SK-N-SH (cell line): Measurements from ENCODE around the gene FAM184A.

Experiments used
- EP300 ChIP-seq, 2 experiments: IDR thresholded peaks; 2 replicates each; pipeline versions ENCODE4 v1.4.0 to v1.6.1; 2012; ENCODE audit warnings: borderline replicate concordance in 1 of 2, low read depth in 1 of 2, low read length in 1 of 2
- EZH2phosphoT487 ChIP-seq: fragments of 200-600 bp; sonication (generic); IDR thresholded peaks from 2 replicates; pipeline ENCODE4 v1.6.1; 2017; ENCODE audit warnings: low read depth, mixed run types, mild to moderate bottlenecking, antibody characterized with exemption, moderate library complexity, borderline replicate concordance
- FOXJ3 ChIP-seq: sonication (generic); formaldehyde crosslinking; IDR thresholded peaks from 2 replicates; pipeline ENCODE4 v1.5.1; 2020; ENCODE audit warnings: mild to moderate bottlenecking, missing genetic modification reagents
- GABPA ChIP-seq: IDR thresholded peaks from 2 replicates; pipeline ENCODE4 v1.4.0; 2012; ENCODE audit warnings: low read depth, mild to moderate bottlenecking
- GATA2 ChIP-seq: sonication (generic); formaldehyde crosslinking; IDR thresholded peaks from 2 replicates; pipeline ENCODE4 v1.5.0; 2020; ENCODE audit warnings: mild to moderate bottlenecking, missing genetic modification reagents
- NRF1 ChIP-seq: IDR thresholded peaks from 2 replicates; pipeline ENCODE4 v1.6.1; 2012; ENCODE audit warnings: low read depth, mild to moderate bottlenecking, low read length
- PBX3 ChIP-seq: IDR thresholded peaks from 2 replicates; pipeline ENCODE4; 2012
- POLR2AphosphoS5 ChIP-seq: IDR thresholded peaks from 2 replicates; pipeline ENCODE4 v1.6.1; 2012; ENCODE audit warnings: low read depth, low read length
- RAD21 ChIP-seq: IDR thresholded peaks from 2 replicates; pipeline ENCODE4 v1.6.1; 2012; ENCODE audit warnings: mild to moderate bottlenecking, low read length
- REST ChIP-seq: IDR thresholded peaks from 2 replicates; pipeline ENCODE4 v1.6.1; 2012; ENCODE audit warnings: mild to moderate bottlenecking, low read depth, low read length, moderate library complexity
- TF ChIP-seq, protein P1 (sequence below): fragments of 150-350 bp; IDR thresholded peaks from 2 replicates; pipeline ENCODE4 v1.6.1; 2017; ENCODE audit warnings: antibody characterized with exemption, low read length, low read depth, borderline replicate concordance
- TF ChIP-seq, protein P2 (sequence below): IDR thresholded peaks from 2 replicates; pipeline ENCODE4 v1.4.0; 2012; ENCODE audit warnings: low read depth, borderline replicate concordance
- TF ChIP-seq, protein P3 (sequence below): fragments of 200-600 bp; sonication (generic); IDR thresholded peaks from 2 replicates; pipeline ENCODE4 v1.6.1; 2017; ENCODE audit warnings: antibody characterized with exemption, mild to moderate bottlenecking, moderate library complexity

- TF ChIP-seq EP300 (IDR thresholded peaks at IDR 0.05; ENCODE audit: borderline replicate concordance in 1 of 2, low read depth in 1 of 2, low read length in 1 of 2) (no peak), PBX3 (no peak), POLR2AphosphoS5 (no peak), EZH2phosphoT487 (no peak), GABPA (no peak), GATA2 (CRISPR knock-in tag) (no peak), RAD21 (no peak), REST (no peak), FOXJ3 (no peak), NRF1 (no peak)
- TF ChIP-seq, protein P1, sequence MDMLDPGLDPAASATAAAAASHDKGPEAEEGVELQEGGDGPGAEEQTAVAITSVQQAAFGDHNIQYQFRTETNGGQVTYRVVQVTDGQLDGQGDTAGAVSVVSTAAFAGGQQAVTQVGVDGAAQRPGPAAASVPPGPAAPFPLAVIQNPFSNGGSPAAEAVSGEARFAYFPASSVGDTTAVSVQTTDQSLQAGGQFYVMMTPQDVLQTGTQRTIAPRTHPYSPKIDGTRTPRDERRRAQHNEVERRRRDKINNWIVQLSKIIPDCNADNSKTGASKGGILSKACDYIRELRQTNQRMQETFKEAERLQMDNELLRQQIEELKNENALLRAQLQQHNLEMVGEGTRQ: no peak
- TF ChIP-seq, protein P2, sequence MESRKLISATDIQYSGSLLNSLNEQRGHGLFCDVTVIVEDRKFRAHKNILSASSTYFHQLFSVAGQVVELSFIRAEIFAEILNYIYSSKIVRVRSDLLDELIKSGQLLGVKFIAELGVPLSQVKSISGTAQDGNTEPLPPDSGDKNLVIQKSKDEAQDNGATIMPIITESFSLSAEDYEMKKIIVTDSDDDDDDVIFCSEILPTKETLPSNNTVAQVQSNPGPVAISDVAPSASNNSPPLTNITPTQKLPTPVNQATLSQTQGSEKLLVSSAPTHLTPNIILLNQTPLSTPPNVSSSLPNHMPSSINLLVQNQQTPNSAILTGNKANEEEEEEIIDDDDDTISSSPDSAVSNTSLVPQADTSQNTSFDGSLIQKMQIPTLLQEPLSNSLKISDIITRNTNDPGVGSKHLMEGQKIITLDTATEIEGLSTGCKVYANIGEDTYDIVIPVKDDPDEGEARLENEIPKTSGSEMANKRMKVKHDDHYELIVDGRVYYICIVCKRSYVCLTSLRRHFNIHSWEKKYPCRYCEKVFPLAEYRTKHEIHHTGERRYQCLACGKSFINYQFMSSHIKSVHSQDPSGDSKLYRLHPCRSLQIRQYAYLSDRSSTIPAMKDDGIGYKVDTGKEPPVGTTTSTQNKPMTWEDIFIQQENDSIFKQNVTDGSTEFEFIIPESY: no peak
- TF ChIP-seq, protein P3, sequence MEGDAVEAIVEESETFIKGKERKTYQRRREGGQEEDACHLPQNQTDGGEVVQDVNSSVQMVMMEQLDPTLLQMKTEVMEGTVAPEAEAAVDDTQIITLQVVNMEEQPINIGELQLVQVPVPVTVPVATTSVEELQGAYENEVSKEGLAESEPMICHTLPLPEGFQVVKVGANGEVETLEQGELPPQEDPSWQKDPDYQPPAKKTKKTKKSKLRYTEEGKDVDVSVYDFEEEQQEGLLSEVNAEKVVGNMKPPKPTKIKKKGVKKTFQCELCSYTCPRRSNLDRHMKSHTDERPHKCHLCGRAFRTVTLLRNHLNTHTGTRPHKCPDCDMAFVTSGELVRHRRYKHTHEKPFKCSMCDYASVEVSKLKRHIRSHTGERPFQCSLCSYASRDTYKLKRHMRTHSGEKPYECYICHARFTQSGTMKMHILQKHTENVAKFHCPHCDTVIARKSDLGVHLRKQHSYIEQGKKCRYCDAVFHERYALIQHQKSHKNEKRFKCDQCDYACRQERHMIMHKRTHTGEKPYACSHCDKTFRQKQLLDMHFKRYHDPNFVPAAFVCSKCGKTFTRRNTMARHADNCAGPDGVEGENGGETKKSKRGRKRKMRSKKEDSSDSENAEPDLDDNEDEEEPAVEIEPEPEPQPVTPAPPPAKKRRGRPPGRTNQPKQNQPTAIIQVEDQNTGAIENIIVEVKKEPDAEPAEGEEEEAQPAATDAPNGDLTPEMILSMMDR: no peak
Observed at GRCh38 chr6:119126826-119127225, 48.4 kb upstream of the FAM184A start.
